ENCODE data around the gene SYNE1.

SYNE1 gene

GRCh38 chr6:152119831-152120230, 517.3 kb downstream of the SYNE1 start:
- Histone ChIP-seq H3K27me3 (ENCODE audit: low read length) (no peaks in the 10 kb centered on the region), H3K9me2 (replicated peaks; ENCODE audit: insufficient read depth, low read length) (no peaks in the 10 kb centered on the region), H3K9ac (ENCODE audit: low read length) (no peak overlapping the region), H2AFZ (ENCODE audit: low read depth, low read length, severe bottlenecking) (no peak overlapping the region), H4K20me1 (ENCODE audit: low read depth, low read length) (no peaks in the 10 kb centered on the region), H3K36me3 (ENCODE audit: low read length) (peaks cover 11% of the 10 kb centered on the region), H3F3A (ENCODE audit: insufficient read depth) (no peaks in the 10 kb centered on the region), H3K4me2 (ENCODE audit: low read depth, low read length, poor library complexity, severe bottlenecking) (no peak overlapping the region), H3K79me2 (ENCODE audit: insufficient read depth, low read length) (no peaks in the 10 kb centered on the region), H3K27ac (ENCODE audit: low read depth, low read length) (no peak overlapping the region), H3K9me3 (ENCODE audit: insufficient read depth, low read length) (no peaks in the 10 kb centered on the region), H3K4me3 (ENCODE audit: insufficient read depth, low read length, poor library complexity, severe bottlenecking) (no peak overlapping the region)
- TF ChIP-seq EZH2phosphoT487 (conservative IDR thresholded peaks at IDR 0.05; ENCODE audit: low read length) (no peak), CTCF (IDR thresholded peaks at IDR 0.05; ENCODE audit: insufficient read depth, low read length, poor library complexity, severe bottlenecking) (no peak)

- Histone ChIP-seq H3K4me2 (ENCODE audit: low read depth, low read length, poor library complexity, severe bottlenecking) (no peak overlapping the region), H3K4me3 (ENCODE audit: insufficient read depth, low read length, poor library complexity, severe bottlenecking) (no peak overlapping the region), H2AFZ (ENCODE audit: low read depth, low read length, severe bottlenecking) (no peak overlapping the region)
These were observed 518.5 kb downstream of the SYNE1 start for GRCh38 chr6:152118678-152119077.

GRCh38 chr6:152118224-152118623, 518.9 kb downstream of the SYNE1 start:
- H2AFZ ChIP-seq (ENCODE audit: low read depth, low read length, severe bottlenecking): no peak overlapping the region
- H3K4me2 ChIP-seq (ENCODE audit: low read depth, low read length, poor library complexity, severe bottlenecking): no peak overlapping the region
- no peaks in the 10 kb centered on the region for H3K9me3 ChIP-seq (ENCODE audit: insufficient read depth, low read length)
- TF ChIP-seq CTCF (IDR thresholded peaks at IDR 0.05; ENCODE audit: insufficient read depth, low read length, poor library complexity, severe bottlenecking) (no peak), EZH2phosphoT487 (conservative IDR thresholded peaks at IDR 0.05; ENCODE audit: low read length) (no peak)
- peaks cover 11% of the 10 kb centered on the region for H3K36me3 ChIP-seq (ENCODE audit: low read length)
- no peaks in the 10 kb centered on the region for H3K27me3 ChIP-seq (ENCODE audit: low read length)
- H3K27ac ChIP-seq (ENCODE audit: low read depth, low read length): no peak overlapping the region
- no peak overlapping the region for H3K9ac ChIP-seq (ENCODE audit: low read length)
- no peak overlapping the region for H3K4me3 ChIP-seq (ENCODE audit: insufficient read depth, low read length, poor library complexity, severe bottlenecking)
- no peaks in the 10 kb centered on the region for H3K9me2 ChIP-seq (replicated peaks; ENCODE audit: insufficient read depth, low read length)
- no peaks in the 10 kb centered on the region for H3K79me2 ChIP-seq (ENCODE audit: insufficient read depth, low read length)
- no peaks in the 10 kb centered on the region for H4K20me1 ChIP-seq (ENCODE audit: low read depth, low read length)
- H3F3A ChIP-seq (ENCODE audit: insufficient read depth): no peaks in the 10 kb centered on the region

More at GRCh38 chr6:152118678-152119077, 518.5 kb downstream of the SYNE1 start:
- H3K9me3 ChIP-seq (ENCODE audit: insufficient read depth, low read length): no peaks in the 10 kb centered on the region
- H3K36me3 ChIP-seq (ENCODE audit: low read length): peaks cover 11% of the 10 kb centered on the region
- H3K9me2 ChIP-seq (replicated peaks; ENCODE audit: insufficient read depth, low read length): no peaks in the 10 kb centered on the region
- H3K27me3 ChIP-seq (ENCODE audit: low read length): no peaks in the 10 kb centered on the region
- no peaks in the 10 kb centered on the region for H3K79me2 ChIP-seq (ENCODE audit: insufficient read depth, low read length)
- H3K9ac ChIP-seq (ENCODE audit: low read length): no peak overlapping the region
- H3K27ac ChIP-seq (ENCODE audit: low read depth, low read length): no peak overlapping the region
- H4K20me1 ChIP-seq (ENCODE audit: low read depth, low read length): no peaks in the 10 kb centered on the region
- H3F3A ChIP-seq (ENCODE audit: insufficient read depth): no peaks in the 10 kb centered on the region
- TF ChIP-seq EZH2phosphoT487 (conservative IDR thresholded peaks at IDR 0.05; ENCODE audit: low read length) (no peak), CTCF (IDR thresholded peaks at IDR 0.05; ENCODE audit: insufficient read depth, low read length, poor library complexity, severe bottlenecking) (no peak)

Measured in SU-DHL-6 (cell line).